ENCODE data around the gene ATP8A2.

ATP8A2 gene

GRCh38 chr13:25725104-25725503 lies 353.3 kb downstream of the ATP8A2 start:
- DNase-seq = no peak
- TF ChIP-seq CTCF (IDR thresholded peaks at IDR 0.05) = no peak
- Mint-ChIP-seq H3K4me1 (peaks cover 25% of the 10 kb centered on the region), H3K27ac (no peak overlapping the region), H3K4me3 (no peak overlapping the region), H3K9me3 (peaks cover 6% of the 10 kb centered on the region), H3K36me3 (ENCODE audit: low read depth) (no peaks in the 10 kb centered on the region), H3K27me3 (ENCODE audit: low read depth, poor library complexity) (peaks cover 4% of the 10 kb centered on the region)

DNA sequence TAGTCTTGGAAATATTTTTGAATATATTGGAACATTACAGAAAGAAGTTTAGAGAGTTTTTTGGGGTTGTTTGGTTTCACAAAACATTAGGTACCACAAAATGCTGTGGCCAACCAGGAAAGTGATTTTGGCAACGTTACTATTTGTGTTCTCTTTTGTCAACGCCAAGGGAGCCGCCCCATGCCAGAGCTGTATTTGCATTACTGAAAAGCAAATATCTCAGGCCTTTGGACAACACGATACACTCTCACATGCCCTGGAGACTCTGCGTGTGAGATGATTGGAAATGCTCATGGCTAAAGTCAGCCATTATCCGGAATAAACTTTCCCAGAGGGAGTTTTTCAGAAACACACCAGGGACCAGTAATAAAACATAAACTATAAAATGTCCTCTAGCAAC lies 355.5 kb downstream of the ATP8A2 start:
- no peak for TF ChIP-seq CTCF (IDR thresholded peaks at IDR 0.05)
- Mint-ChIP-seq H3K9me3 (no peaks in the 10 kb centered on the region), H3K4me3 (no peak overlapping the region), H3K27ac (no peak overlapping the region), H3K27me3 (ENCODE audit: low read depth, poor library complexity) (peaks cover 3% of the 10 kb centered on the region), H3K4me1 (peaks cover 38% of the 10 kb centered on the region), H3K36me3 (ENCODE audit: low read depth) (no peaks in the 10 kb centered on the region)
- no peak for DNase-seq

- TF ChIP-seq CTCF (IDR thresholded peaks at IDR 0.05) = no peak
- no peaks in the 10 kb centered on the region for H3K36me3 Mint-ChIP-seq (ENCODE audit: low read depth)
- peaks cover 3% of the 10 kb centered on the region for H3K27me3 Mint-ChIP-seq (ENCODE audit: low read depth, poor library complexity)
- no peak overlapping the region for H3K4me3 Mint-ChIP-seq
- no peak overlapping the region for H3K27ac Mint-ChIP-seq
- no peak for DNase-seq
- H3K9me3 Mint-ChIP-seq = no peaks in the 10 kb centered on the region
- peaks cover 39% of the 10 kb centered on the region for H3K4me1 Mint-ChIP-seq
Observed at GRCh38 chr13:25727810-25728209, 356.0 kb downstream of the ATP8A2 start.

- Mint-ChIP-seq H3K4me3 (no peak overlapping the region), H3K27ac (no peak overlapping the region), H3K27me3 (ENCODE audit: low read depth, poor library complexity) (peaks cover 3% of the 10 kb centered on the region), H3K4me1 (peaks cover 48% of the 10 kb centered on the region), H3K36me3 (ENCODE audit: low read depth) (no peaks in the 10 kb centered on the region), H3K9me3 (no peaks in the 10 kb centered on the region)
- DNase-seq = no peak
- no peak for TF ChIP-seq CTCF (IDR thresholded peaks at IDR 0.05)
Observed at GRCh38 chr13:25729201-25729600, 357.4 kb downstream of the ATP8A2 start.

- Mint-ChIP-seq H3K9me3 (no peaks in the 10 kb centered on the region), H3K27ac (peak overlapping the region; percentile 87), H3K4me3 (no peak overlapping the region), H3K36me3 (ENCODE audit: low read depth) (no peaks in the 10 kb centered on the region), H3K27me3 (ENCODE audit: low read depth, poor library complexity) (peaks cover 3% of the 10 kb centered on the region), H3K4me1 (peaks cover 49% of the 10 kb centered on the region)
- no peak for TF ChIP-seq CTCF (IDR thresholded peaks at IDR 0.05)
- no peak for DNase-seq
Observed at GRCh38 chr13:25731037-25731436, 359.3 kb downstream of the ATP8A2 start.

DNA sequence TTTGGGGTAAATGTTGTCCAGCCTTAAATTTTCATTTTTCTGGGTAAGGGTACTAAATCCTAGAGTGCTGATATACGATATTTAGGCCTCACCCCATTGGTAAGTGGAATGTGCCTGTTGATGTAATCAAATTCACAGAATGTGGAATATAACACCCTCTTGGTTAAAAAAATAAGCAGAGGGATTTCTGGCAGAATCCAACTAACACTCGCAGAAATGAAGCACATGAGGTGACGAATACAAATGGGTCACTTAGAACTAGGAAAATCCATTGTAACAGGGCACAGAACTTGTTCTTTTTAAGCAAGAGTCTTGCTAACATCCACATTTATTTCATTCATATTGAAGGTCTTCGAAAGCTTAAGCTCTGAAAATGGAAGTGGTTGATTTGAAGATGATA lies 359.8 kb downstream of the ATP8A2 start:
- H3K4me3 Mint-ChIP-seq = no peak overlapping the region
- TF ChIP-seq CTCF (IDR thresholded peaks at IDR 0.05) = no peak
- no peak for DNase-seq
- H3K4me1 Mint-ChIP-seq = peaks cover 49% of the 10 kb centered on the region
- H3K27ac Mint-ChIP-seq = no peak overlapping the region
- H3K9me3 Mint-ChIP-seq = no peaks in the 10 kb centered on the region
- peaks cover 3% of the 10 kb centered on the region for H3K27me3 Mint-ChIP-seq (ENCODE audit: low read depth, poor library complexity)
- no peaks in the 10 kb centered on the region for H3K36me3 Mint-ChIP-seq (ENCODE audit: low read depth)

Data from nephron progenitor cell (in vitro differentiated cells).